RWPE1 (cell line): ENCODE results near the gene PALD1.

ENCODE experiments used
- CTCF ChIA-PET: fragments of 350-600 bp; sonication (Branson Sonifier 250); formaldehyde crosslinking; extraction: SDS; loops from one replicate; lab custom pipeline; 2021; lab: Yijun Ruan, JAX
- POLR2A ChIA-PET: fragments of 400-600 bp; formaldehyde crosslinking; extraction: SDS; loops from one replicate; lab custom pipeline; 2020; ENCODE audit warnings: antibody characterized with exemption; ENCODE audit not compliant: low non-redundant PET; lab: Yijun Ruan, JAX
- DNase-seq: peaks from one replicate; pipeline ENCODE4 v3.0.0; 2012; ENCODE audit warnings: low spot score
- H3K27ac ChIP-seq: fragments of 450-650 bp; 2 replicates; pipeline ENCODE4 v1.5.1; 2017
- CTCF ChIP-seq: fragments of 450-650 bp; conservative IDR thresholded peaks from 2 replicates; pipeline ENCODE4 v1.5.1; 2017; ENCODE audit warnings: low read depth, mild to moderate bottlenecking

The PALD1 gene

GRCh38 chr10:70535451-70535850 is 56.9 kb downstream of the PALD1 start:
- H3K27ac ChIP-seq, result no peak overlapping the region
- CTCF ChIA-PET, result interaction anchor here (0.9 to 10.0 kb wide), 3 partner anchors 74 to 314 kb away, joined by 3 to 67 read pairs (median 3); no protein-coding TSS in a partner anchor
- POLR2A ChIA-PET, result interaction anchor here (0.7 kb wide), 1 partner anchor 41 kb away, joined by 5 read pairs; no protein-coding TSS in a partner anchor
- no peak for DNase-seq
- no peak for TF ChIP-seq CTCF

DNA sequence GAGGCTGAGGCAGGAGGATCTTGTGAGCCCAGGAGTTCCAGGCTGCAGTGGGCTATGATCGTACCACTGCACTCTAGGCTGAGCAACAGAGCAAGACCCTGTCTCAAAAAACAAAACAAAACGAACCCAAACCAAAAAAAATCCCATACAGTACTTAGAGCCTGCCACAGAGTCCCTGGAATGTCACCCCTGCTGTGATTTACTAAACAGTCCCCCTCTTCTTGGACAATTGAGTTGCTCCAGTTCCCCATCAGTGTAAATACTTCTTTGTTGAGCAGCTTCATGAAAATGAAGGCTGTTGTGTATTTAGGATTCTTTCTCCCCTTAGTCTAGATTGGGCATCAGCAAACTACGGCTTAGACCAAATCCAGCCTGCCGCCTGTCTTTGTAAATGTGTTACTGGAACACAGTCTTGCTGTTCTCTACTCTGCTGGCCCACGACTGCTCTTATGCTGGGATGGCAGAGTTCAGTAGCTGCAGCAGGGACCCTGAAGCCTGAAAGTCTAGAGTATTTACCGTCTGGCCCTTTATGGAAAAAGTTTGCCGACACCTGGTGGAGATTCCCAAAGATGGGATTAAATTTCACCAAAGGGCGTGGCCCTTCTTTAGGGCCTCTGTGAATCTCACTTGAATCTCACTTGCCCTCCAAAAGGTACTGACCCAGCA is 57.8 kb downstream of the PALD1 start:
- DNase-seq, result no peak
- no peak for TF ChIP-seq CTCF
- ChIA-PET CTCF (interaction anchor here (0.6 to 10.0 kb wide), 5 partner anchors 13 to 315 kb away, joined by 3 to 67 read pairs (median 3); no protein-coding TSS in a partner anchor), POLR2A (interaction anchor here (0.7 kb wide), 1 partner anchor 42 kb away, joined by 5 read pairs; no protein-coding TSS in a partner anchor)
- no peak overlapping the region for H3K27ac ChIP-seq

GRCh38 chr10:70537398-70538194 is 59.0 kb downstream of the PALD1 start:
- DNase-seq, result peak; percentile 27

GRCh38 chr10:70538195-70538520 is 59.6 kb downstream of the PALD1 start:
- DNase-seq, result no peak
- TF ChIP-seq CTCF, result no peak
- no peak overlapping the region for H3K27ac ChIP-seq
- CTCF ChIA-PET, result interaction anchor here (0.5 to 10.0 kb wide), 6 partner anchors 26 to 905 kb away, joined by 3 to 67 read pairs (median 4); no protein-coding TSS in a partner anchor
- POLR2A ChIA-PET, result no interaction called here

More at GRCh38 chr10:70537398-70538194, 59.0 kb downstream of the PALD1 start:
- POLR2A ChIA-PET, result no interaction called here
- no peak overlapping the region for H3K27ac ChIP-seq
- CTCF ChIA-PET, result interaction anchor here (0.5 to 10.0 kb wide), 11 partner anchors 11 to 906 kb away, joined by 3 to 67 read pairs (median 3); no protein-coding TSS in a partner anchor
- TF ChIP-seq CTCF, result peak; percentile 35

GRCh38 chr10:70538731-70539338 is 60.3 kb downstream of the PALD1 start:
- no peak for TF ChIP-seq CTCF
- no peak overlapping the region for H3K27ac ChIP-seq
- POLR2A ChIA-PET, result no interaction called here
- CTCF ChIA-PET, result interaction anchor here (0.7 to 10.0 kb wide), 3 partner anchors 61 to 901 kb away, joined by 3 to 67 read pairs (median 3); no protein-coding TSS in a partner anchor
- no peak for DNase-seq

DNA sequence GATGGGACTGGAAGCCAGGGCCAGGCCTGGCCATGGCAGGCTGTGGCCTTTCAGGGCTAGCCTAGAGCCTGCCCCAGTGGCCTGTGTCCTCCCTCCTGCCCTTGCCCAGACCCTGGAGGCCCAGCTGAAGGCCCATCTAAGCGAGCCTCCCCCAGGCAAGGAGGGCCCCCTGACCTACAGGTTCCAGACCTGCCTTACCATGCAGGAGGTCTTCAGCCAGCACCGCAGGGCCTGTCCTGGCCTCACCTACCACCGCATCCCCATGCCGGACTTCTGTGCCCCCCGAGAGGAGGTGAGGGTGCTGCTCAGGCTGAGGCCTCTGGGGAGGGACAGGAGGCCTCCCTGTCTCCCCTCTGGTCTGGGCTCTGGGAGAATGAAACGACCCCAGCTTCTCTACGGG is 60.9 kb downstream of the PALD1 start:
- TF ChIP-seq CTCF, result no peak
- ChIA-PET CTCF (interaction anchor here (0.5 to 10.0 kb wide), 3 partner anchors 16 to 78 kb away, joined by 3 to 67 read pairs (median 3); no protein-coding TSS in a partner anchor), POLR2A (no interaction called here)
- DNase-seq, result no peak
- H3K27ac ChIP-seq, result no peak overlapping the region
